NCI-H2081 treated with DMSO at 0.1 percent for 48 hours (cell line): ENCODE results near the gene UBXN6.

Experiments
- DNase-seq: peaks from one replicate; lab custom pipeline; 2025; lab: John Stamatoyannopoulos, UW

The UBXN6 gene

GRCh38 chr19:4457654-4458395 is at the start of gene UBXN6:
TSS of gene UBXN6 (minus strand) at chr19:4457794. CDS start at chr19:4457697, 97 bp downstream.
- DNase-seq = peak; percentile 81

DNA sequence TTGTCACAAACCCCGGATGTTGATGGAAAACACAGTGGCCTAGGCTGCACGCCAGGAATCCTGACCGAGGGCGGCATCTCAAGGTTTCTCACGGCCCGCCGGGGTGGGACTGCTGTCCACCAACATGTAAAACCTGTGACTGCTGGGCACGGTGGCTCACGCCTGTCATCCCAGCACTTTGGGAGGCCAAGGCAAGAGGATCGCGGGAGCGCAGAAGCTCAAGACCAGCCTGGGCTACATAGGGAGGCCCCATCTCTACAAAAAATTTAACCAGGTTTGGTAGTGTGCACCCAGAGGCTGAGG is 49.5 kb upstream of the UBXN6 start:
- no peak for DNase-seq

DNA sequence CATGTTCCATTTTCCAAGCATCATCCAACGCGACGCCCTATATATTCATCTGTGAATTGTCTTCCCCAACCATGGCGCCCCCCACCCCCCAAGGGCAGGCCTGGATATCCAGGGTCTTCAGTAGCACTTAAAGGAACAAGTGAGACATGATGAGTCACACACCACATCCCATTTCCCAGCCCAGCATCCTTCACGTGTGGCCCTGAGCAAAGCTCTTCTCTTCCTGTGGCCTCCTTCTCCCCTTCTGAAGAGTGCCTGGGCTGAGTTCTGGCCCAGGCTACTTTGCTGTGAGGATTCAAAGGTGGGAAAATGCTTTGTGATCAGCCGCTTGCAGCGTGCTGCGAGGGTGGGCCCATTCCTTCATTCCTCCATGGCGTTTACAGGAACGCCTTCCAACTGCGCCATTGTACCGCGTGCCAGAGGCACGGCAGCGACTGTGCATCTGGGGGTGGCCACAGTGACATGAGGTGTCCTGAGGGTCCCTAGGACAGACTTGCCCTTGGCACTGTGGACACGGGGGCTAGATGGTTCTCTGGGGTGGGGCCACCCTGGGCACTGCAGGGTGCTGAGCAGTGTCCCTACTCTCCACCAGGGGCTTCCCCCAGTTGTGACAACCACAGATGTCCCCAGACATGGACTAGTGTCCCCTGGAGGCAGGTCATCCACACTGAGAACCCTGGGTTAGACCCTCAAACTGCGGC is 49.0 kb upstream of the UBXN6 start:
- no peak for DNase-seq

DNA sequence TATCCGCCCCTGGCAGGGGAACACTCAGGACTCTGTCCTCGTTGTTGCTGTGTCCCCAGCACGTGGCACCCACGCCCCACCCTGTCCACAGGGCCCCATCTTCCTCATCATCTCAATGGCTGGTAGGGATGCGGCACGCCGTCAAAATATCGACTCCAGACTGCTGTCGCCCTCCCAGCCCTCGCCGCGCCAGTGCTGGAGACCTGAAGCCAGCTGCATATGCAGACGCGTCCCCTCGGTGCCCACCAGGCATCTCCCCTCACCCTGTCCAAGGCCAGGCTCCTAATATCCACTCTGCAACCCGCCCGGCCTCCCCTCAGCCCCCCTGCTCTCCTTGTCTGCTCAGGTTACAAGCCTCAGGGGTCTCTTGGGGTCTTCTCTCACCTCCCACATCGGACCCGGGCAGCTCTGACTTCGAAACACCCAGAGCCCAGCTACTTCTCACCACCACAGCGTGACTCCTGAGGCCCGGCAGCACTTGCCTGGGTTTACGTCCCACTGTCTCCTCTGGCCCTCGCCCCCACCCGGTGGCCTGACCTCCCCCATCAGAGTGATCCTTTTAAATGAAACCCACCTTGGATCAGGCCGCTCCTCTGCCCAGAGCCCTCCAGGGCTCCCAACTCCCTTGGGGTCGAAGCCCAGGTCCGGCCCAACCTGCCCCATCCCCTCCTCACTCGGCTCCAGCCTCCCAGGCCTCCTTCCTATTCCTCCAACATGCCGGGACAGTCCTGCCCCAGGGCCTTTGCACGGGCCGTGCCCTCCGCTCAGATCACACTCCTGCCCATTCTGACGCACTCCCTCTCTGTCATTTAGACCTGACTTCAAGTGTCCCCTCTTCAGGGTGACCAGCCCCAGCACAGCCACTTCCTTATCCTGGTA is 48.2 kb upstream of the UBXN6 start:
- DNase-seq = no peak

DNA sequence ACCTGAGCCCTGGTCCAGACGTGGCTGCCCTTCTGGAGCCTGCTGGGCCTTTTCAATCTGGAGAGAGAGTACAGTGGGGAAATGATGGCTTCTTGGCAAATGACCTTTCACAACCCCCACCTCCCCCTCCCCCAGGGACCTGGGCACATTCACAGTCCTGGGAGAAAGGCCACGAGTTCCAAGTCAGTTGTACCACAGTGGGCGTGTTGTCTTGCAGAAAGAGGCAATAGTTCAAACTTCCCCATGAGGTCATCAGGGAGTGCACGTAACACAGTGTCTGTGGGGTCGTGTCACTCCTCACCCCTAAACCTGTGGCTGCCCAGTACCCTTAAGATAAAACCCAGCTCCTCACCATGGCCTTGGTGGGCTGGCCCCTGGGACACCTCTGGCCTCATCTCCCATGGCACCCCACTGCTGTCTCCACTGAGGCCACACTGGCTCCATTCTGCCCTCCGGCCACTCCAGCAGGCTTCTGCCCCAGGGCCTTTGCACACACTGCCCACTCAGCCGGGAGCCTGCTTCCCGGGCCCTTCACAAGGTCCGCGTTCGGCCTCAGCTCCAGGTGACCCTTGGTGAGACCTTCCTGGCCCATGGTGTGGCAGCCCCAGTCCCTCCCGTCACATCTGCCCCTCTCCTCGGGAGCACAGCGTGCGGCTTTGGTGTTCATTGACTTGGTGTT is 47.4 kb upstream of the UBXN6 start:
- no peak for DNase-seq

DNA sequence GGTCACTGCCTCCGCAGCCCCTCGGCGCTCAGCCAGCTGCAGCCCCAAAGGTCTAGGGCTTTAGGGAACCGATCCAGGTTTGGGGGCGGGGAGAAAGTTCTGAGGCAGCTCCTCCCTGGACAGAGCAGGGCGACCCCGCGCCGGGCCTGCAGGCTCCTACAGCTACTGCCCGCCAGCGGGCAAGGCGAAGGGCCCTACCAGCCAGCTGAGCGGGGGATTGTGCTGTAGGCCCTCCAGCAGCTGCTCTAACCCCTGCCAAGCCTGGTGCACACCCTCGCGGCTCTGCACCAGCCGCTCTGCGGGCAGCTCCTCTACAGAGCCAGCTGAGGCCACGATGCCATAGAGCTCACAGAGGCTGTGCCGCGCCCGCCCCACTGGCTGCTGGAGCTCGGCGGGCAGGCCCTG is 46.7 kb upstream of the UBXN6 start:
- no peak for DNase-seq

DNA sequence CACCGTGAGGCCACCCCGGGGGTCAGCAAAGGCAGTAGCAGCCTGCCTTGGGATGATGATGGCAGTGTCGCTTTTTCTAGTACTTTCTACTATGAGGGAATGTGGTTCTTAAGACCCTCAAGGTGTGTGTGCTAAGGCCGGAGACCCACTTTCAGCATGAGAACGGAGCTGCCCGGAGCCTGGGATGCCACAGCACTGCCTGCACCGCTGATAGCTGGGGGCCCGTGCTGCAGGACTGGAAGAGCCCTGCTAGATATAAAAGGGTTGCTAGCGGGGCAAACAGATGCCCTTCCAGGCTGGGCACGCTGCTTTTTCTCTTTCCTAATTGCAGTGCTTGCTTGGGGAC is 46.2 kb upstream of the UBXN6 start:
- DNase-seq = no peak

GRCh38 chr19:4503132-4503824 is 45.7 kb upstream of the UBXN6 start:
- no peak for DNase-seq

- no peak for DNase-seq
Measured at GRCh38 chr19:4502282-4503131, 44.9 kb upstream of the UBXN6 start.

GRCh38 chr19:4501691-4502090 is 44.1 kb upstream of the UBXN6 start:
- no peak for DNase-seq

DNA sequence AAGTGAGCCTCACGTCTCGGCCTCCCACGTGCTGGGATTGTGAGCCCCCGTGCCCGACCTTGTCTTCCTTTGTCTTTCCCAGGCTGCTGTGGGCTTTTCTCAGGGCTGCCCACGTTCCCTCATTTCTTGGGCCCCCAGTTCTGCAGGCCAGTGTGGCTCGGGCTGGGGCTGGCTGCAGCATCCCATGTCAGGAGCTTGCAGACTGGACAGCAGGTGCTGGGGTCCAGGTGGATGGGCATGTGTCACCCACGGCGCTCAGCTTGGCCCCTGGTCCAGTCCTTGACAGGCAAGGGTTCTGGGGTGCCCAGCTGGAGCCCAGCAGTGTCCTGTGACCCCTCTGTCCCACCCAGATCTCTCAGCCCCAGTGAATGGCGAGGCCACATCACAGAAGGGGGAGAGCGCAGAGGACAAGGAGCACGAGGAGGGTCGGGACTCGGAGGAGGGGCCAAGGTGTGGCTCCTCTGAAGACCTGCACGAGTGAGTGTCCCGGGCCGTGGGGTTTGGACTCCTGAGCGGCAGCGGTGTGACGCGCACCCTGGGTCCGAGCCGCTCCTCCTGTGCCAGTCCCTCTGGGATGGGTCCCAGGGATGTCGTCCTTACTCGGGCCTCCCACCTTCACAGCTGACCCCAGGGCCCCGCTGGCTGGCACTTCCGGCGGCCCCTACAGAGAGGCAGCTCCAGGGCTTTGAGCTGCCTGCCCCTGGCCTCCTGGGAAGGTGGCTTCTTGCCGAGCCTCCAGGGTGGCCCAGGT is 43.4 kb upstream of the UBXN6 start:
- DNase-seq = no peak

DNA sequence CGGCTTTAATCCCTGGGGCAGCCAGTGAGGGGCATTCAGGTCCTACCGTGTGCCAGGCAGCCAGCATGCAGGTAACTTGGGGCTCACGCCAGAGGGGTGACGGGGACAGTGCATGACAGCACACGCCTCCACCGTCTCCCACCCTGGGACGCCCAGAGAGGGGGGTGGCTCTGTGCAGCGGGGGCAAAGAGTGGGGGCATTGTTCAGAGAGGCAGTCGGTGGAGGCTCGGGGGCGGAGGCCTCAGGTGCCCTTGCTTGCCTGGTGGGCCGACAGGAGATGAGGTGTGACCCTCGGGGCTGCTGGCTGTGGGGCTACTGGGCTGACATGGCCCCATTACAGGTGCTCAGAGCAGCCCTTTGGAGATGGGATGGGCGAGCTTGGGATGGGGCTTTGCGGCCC is 42.3 kb upstream of the UBXN6 start:
- DNase-seq = no peak

GRCh38 chr19:4499318-4499717 is 41.7 kb upstream of the UBXN6 start:
- no peak for DNase-seq

GRCh38 chr19:4498694-4499093 is 41.1 kb upstream of the UBXN6 start:
- no peak for DNase-seq

DNA sequence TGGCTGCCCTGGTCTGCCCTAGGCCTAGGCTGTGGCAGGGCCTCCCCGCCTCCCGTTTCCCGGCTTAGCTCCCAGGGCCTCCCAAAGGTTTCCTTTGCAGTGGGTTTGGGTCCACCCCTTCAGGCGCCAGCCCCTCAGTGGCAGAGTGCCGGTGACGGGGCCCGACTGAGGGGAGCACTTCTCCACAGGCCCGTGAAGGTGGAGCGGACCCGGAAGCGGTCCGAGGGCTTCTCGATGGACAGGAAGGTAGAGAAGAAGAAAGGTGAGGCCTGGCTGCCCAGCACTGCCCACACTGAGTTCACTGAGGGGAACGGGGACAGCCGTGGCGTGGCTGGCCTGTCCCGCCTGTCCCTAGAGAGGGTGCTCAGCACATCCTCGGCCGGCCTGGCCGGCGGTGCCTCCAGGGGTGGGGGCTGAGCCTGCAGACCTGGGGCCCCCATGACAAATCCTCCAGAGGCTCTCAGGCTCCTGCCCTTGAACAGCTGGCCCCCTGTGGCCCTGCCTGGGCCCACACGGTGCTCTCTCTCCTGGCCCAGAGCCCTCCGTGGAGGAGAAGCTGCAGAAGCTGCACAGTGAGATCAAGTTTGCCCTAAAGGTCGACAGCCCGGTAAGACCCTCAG is 40.3 kb upstream of the UBXN6 start:
- DNase-seq = no peak

DNA sequence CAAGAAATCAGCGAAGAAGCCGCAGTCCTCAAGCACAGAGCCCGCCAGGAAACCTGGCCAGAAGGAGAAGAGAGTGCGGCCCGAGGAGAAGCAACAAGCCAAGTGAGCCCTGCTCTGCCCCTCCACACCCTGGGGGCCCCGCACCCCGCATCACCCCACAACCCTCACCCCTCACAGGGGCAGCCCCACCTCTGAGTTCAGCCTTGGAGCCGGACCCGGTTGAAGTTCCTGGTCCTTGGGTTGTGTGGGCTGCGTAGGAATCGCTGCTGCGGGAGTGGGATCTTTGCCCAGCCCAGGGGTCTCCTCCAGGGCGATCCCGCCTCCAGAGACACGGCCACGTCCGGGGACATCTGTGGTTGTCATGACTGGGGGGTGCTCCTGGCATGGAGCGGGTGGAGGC is 38.7 kb upstream of the UBXN6 start:
- DNase-seq = no peak

- DNase-seq = no peak
Measured at GRCh38 chr19:4495471-4495870, 37.9 kb upstream of the UBXN6 start.

DNA sequence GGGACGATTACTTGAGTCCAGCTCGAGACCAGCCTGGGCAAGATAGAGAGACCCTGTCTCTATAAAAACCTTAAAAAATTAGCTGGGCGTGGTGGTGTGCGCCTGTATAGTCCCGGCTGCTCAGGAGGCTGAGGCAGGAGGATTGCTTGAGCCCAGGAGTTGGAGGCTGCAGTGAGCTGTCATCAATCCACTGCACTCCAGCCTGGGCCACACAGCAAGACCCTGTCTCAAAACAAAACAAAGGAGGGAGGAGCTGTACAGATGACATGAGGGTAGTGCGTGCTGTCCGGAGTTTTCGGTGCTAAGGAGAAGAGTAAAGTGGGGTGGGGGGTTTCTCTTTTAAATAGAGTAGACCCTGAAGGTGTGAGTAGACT is 37.1 kb upstream of the UBXN6 start:
- DNase-seq = no peak

DNA sequence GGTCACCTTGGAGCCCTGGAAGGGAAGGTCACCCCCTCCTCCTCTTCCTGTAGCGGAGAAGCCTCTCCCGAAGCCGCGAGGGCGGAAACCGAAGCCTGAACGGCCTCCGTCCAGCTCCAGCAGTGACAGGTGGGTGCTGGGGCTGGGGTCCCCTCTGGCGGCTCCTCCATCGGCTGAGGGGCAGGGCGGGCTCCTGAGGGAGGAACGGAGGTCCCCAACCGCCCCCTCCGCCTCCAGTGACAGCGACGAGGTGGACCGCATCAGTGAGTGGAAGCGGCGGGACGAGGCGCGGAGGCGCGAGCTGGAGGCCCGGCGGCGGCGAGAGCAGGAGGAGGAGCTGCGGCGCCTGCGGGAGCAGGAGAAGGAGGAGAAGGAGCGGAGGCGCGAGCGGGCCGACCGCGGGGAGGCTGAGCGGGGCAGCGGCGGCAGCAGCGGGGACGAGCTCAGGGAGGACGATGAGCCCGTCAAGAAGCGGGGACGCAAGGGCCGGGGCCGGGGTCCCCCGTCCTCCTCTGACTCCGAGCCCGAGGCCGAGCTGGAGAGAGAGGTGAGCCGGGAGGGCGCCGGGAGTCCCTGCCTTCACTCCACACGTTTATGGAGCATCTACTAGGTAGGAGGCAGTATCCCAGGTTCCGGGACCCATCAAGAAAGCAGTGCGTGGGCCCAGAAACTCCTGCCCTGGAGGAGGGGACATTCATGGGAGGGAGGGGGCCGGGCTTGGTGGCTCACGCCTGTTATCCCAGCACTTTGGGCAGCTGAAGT is 36.5 kb upstream of the UBXN6 start:
- no peak for DNase-seq
